ENCODE data around the gene TEAD3. TPM values are rescaled to one million over a fixed set of nuclear protein-coding genes. Genes with fewer than 3 reads are reported as not detected.

TEAD3 gene
- total RNA-seq, 1 experiment from 2014 or later, result 27.0 TPM

- Histone ChIP-seq H3K79me1 (ENCODE audit: insufficient read depth, low read depth, low read length, poor library complexity, severe bottlenecking) (no peaks in the 10 kb centered on the region), H3K79me2 (ENCODE audit: insufficient read depth, low read length) (no peaks in the 10 kb centered on the region), H3K27ac (ENCODE audit: insufficient read length, low read depth, low read length) (no peak overlapping the region), H2AFZ (ENCODE audit: low read length) (peak overlapping the region; percentile 14), H3K14ac (ENCODE audit: insufficient read depth, low read length) (no peak overlapping the region), H2BK5ac (ENCODE audit: insufficient read length, low read length) (no peak overlapping the region), H4K8ac (replicated peaks; ENCODE audit: insufficient read length, low read depth, low read length) (no peak overlapping the region), H3K23ac (ENCODE audit: insufficient read length, low read depth, low read length) (no peak overlapping the region), H3K23me2 (ENCODE audit: insufficient read length, low read depth, low read length, poor library complexity, severe bottlenecking) (no peaks in the 10 kb centered on the region), H3K56ac (ENCODE audit: insufficient read length, low read depth, low read length) (no peak overlapping the region), H2BK20ac (ENCODE audit: low read depth, low read length, poor library complexity, severe bottlenecking) (no peak overlapping the region), H4K20me1 (ENCODE audit: control insufficient read depth, insufficient read depth, insufficient read length) (no peaks in the 10 kb centered on the region), H3K9ac (ENCODE audit: extremely low read depth, insufficient read length, low read length) (no peak overlapping the region), H2BK120ac (ENCODE audit: low read depth, low read length, poor library complexity, severe bottlenecking) (no peak overlapping the region), H4K91ac (ENCODE audit: insufficient read length, low read depth, low read length) (no peak overlapping the region), H3K4me1 (ENCODE audit: insufficient read depth, low read length) (no peaks in the 10 kb centered on the region), H3K27me3 (ENCODE audit: insufficient read depth, low read length) (no peaks in the 10 kb centered on the region), H3T11ph (ENCODE audit: low read length) (no peak overlapping the region), H3K4ac (ENCODE audit: low read depth, low read length) (no peak overlapping the region), H2BK15ac (ENCODE audit: low read depth, low read length) (no peak overlapping the region), H3K4me2 (ENCODE audit: insufficient read depth, insufficient read length, low read length) (peak overlapping the region; percentile 20), H2AK5ac (ENCODE audit: insufficient read length, low read length) (no peak overlapping the region), H2BK12ac (ENCODE audit: insufficient read length, low read depth, low read length) (no peak overlapping the region), H4K5ac (ENCODE audit: insufficient read length, low read depth, low read length) (no peak overlapping the region), H3K18ac (ENCODE audit: insufficient read length, low read depth, low read length) (no peak overlapping the region), H3K9me3 (ENCODE audit: control insufficient read depth, low read depth, low read length) (no peaks in the 10 kb centered on the region)
- Mint-ChIP-seq H3K9me3 (peaks cover 0 to 2% of the 10 kb centered on the region in 2 experiments; a peak in 2 of 5 replicates), H3K27ac (peak overlapping the region in 1 of 3 experiments; percentile 46; a peak in 1 of 7 replicates), H3K4me3 (peak overlapping the region in 1 of 2 experiments; percentile 31; a peak in 1 of 5 replicates), H3K36me3 (ENCODE audit: insufficient read depth in 1 of 3, low read depth in 3 of 3) (no peaks in the 10 kb centered on the region; a peak in 1 of 7 replicates), H3K4me1 (peaks cover 15 to 17% of the 10 kb centered on the region in 2 experiments), H3K27me3 (ENCODE audit: low read depth) (peaks cover 6% of the 10 kb centered on the region)
- peak; percentile 84 for DNase-seq
- WGBS (ENCODE audit: extremely low coverage, insufficient read length, low lambda C conversion rate), result no CpG with 5 or more reads among the region's 32 CpGs
- TF ChIP-seq, protein P1, sequence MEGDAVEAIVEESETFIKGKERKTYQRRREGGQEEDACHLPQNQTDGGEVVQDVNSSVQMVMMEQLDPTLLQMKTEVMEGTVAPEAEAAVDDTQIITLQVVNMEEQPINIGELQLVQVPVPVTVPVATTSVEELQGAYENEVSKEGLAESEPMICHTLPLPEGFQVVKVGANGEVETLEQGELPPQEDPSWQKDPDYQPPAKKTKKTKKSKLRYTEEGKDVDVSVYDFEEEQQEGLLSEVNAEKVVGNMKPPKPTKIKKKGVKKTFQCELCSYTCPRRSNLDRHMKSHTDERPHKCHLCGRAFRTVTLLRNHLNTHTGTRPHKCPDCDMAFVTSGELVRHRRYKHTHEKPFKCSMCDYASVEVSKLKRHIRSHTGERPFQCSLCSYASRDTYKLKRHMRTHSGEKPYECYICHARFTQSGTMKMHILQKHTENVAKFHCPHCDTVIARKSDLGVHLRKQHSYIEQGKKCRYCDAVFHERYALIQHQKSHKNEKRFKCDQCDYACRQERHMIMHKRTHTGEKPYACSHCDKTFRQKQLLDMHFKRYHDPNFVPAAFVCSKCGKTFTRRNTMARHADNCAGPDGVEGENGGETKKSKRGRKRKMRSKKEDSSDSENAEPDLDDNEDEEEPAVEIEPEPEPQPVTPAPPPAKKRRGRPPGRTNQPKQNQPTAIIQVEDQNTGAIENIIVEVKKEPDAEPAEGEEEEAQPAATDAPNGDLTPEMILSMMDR (conservative IDR thresholded peaks at IDR 0.05), result peak; percentile 99
Measured at GRCh38 chr6:35522660-35523658, 26.1 kb upstream of the TEAD3 start.
